22Rv1 (cell line): ENCODE data around the gene C6orf163.

ENCODE experiments used
- ZFX ChIP-seq: fragments of 450-650 bp; IDR thresholded peaks from 2 replicates; pipeline ENCODE4 v1.6.1; 2017; ENCODE audit warnings: antibody characterized with exemption, borderline replicate concordance
- TF ChIP-seq, protein P1 (sequence below): fragments of 450-650 bp; IDR thresholded peaks from 2 replicates; pipeline ENCODE4 v1.5.1; 2017; ENCODE audit warnings: mild to moderate bottlenecking

DNA sequence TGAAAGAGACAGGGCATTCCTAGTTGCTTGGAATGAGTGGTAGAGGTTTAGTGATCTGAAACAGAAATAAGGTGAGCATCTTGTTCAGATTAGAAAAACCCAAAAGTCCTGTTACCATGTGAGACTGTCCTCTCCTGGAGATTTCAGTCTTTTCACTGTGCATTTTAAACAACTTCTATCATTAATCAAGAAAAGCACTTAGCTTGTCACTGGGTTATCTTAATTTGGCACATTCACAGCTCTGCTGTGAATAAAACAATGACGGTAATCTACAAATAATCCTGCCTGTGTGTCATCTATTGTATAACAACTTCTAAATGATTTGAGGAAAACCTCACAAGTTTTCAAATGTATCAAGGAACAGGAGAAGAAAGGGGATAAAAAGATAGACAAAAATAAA is 31.8 kb upstream of the C6orf163 start:
- TF ChIP-seq, protein P1, sequence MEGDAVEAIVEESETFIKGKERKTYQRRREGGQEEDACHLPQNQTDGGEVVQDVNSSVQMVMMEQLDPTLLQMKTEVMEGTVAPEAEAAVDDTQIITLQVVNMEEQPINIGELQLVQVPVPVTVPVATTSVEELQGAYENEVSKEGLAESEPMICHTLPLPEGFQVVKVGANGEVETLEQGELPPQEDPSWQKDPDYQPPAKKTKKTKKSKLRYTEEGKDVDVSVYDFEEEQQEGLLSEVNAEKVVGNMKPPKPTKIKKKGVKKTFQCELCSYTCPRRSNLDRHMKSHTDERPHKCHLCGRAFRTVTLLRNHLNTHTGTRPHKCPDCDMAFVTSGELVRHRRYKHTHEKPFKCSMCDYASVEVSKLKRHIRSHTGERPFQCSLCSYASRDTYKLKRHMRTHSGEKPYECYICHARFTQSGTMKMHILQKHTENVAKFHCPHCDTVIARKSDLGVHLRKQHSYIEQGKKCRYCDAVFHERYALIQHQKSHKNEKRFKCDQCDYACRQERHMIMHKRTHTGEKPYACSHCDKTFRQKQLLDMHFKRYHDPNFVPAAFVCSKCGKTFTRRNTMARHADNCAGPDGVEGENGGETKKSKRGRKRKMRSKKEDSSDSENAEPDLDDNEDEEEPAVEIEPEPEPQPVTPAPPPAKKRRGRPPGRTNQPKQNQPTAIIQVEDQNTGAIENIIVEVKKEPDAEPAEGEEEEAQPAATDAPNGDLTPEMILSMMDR: no peak
- no peak for TF ChIP-seq ZFX
